H1 (cell line): ENCODE results near the gene DNER. TPM values are rescaled to one million over a fixed set of nuclear protein-coding genes. Genes with fewer than 3 reads are reported as not detected.

Source experiments
- CTCF ChIA-PET: fragments of 300-600 bp; sonication (Branson Sonifier 250); formaldehyde crosslinking; loops from one replicate; lab custom pipeline; 2021; ENCODE audit not compliant: partially characterized antibody; lab: Charles Lee
- POLR2A ChIA-PET: fragments of 300-600 bp; sonication (Branson Sonifier 250); formaldehyde crosslinking; loops from one replicate; lab custom pipeline; 2021; ENCODE audit warnings: inconsistent platforms; ENCODE audit not compliant: partially characterized antibody; lab: Charles Lee
- DNase-seq, 2 experiments: peaks; one replicate each; pipeline versions ENCODE4 v3.0.0 to v3.0.0-alpha.2; 2010 to 2022; ENCODE audit warnings: low spot score in 2 of 2, low read depth in 1 of 2, mixed read lengths in 1 of 2
- FAIRE-seq: peaks from 2 replicates; lab custom pipeline; 2011; peaks lifted over from hg19 to GRCh38; lab: Jason Lieb, UNC
- H2AFZ ChIP-seq: 2 replicates; pipeline ENCODE4 v1.8.1; 2012; ENCODE audit warnings: low read length, inconsistent platforms
- H2AK5ac ChIP-seq: 2 replicates; pipeline ENCODE4 v1.6.1; 2013; ENCODE audit warnings: low read depth, low read length
- H2BK120ac ChIP-seq: replicated peaks from 2 replicates; pipeline ENCODE3; 2013; ENCODE audit warnings: low read depth, low read length, inconsistent platforms
- H2BK12ac ChIP-seq: 2 replicates; pipeline ENCODE4 v1.6.1; 2013; ENCODE audit warnings: low read depth, low read length
- H2BK15ac ChIP-seq: 2 replicates; pipeline ENCODE4 v1.6.1; 2013; ENCODE audit warnings: low read length
- H2BK20ac ChIP-seq: 2 replicates; pipeline ENCODE4 v1.6.1; 2013; ENCODE audit warnings: low read length
- H2BK5ac ChIP-seq: 2 replicates; pipeline ENCODE4 v1.6.1; 2013; ENCODE audit warnings: low read depth, low read length
- H3K14ac ChIP-seq: 2 replicates; pipeline ENCODE4 v1.6.1; 2013; ENCODE audit warnings: inconsistent platforms; ENCODE audit not compliant: insufficient read length
- H3K18ac ChIP-seq: 2 replicates; pipeline ENCODE4 v1.6.1; 2013; ENCODE audit warnings: low read length; ENCODE audit errors: extremely low read depth
- H3K23ac ChIP-seq: 2 replicates; pipeline ENCODE4 v1.6.1; 2013; ENCODE audit warnings: inconsistent platforms; ENCODE audit not compliant: insufficient read length
- H3K23me2 ChIP-seq: 2 replicates; pipeline ENCODE4 v1.6.1; 2013; ENCODE audit warnings: low read depth, low read length
- H3K27ac ChIP-seq: 2 replicates; pipeline ENCODE4 v1.6.1; 2011; ENCODE audit warnings: low read depth, low read length, inconsistent platforms
- H3K27me3 ChIP-seq, 4 experiments: replicated peaks in 1 of 4; 1 replicate in 1 of 4; 2 replicates in 3 of 4; pipeline versions ENCODE4 v1.6.1 to v1.8.1; 2011 to 2013; ENCODE audit warnings: low read length in 3 of 4, mild to moderate bottlenecking in 3 of 4, inconsistent platforms in 2 of 4, mixed read lengths in 2 of 4, moderate library complexity in 1 of 4; ENCODE audit not compliant: control insufficient read depth in 3 of 4, insufficient read depth in 3 of 4; ENCODE audit errors: extremely low read depth in 1 of 4
- H3K36me3 ChIP-seq, 4 experiments: 2 replicates each; pipeline versions ENCODE4 v1.6.1 to v1.8.1; 2011 to 2013; ENCODE audit warnings: mild to moderate bottlenecking in 4 of 4, low read length in 3 of 4, moderate library complexity in 2 of 4, control low read depth in 1 of 4, inconsistent platforms in 1 of 4; ENCODE audit not compliant: insufficient read depth in 4 of 4, control insufficient read depth in 2 of 4
- H3K4ac ChIP-seq: replicated peaks from 2 replicates; pipeline ENCODE3; 2013; ENCODE audit warnings: low read length, low read depth, mixed read lengths, inconsistent platforms; ENCODE audit not compliant: insufficient read length
- H3K4me1 ChIP-seq, 4 experiments: replicated peaks in 1 of 4; 1 replicate in 1 of 4; 2 replicates in 3 of 4; pipeline versions ENCODE4 v1.6.1 to v1.8.1; 2011 to 2013; ENCODE audit warnings: low read length in 3 of 4, inconsistent platforms in 2 of 4, mixed read lengths in 1 of 4; ENCODE audit not compliant: insufficient read depth in 4 of 4, control insufficient read depth in 3 of 4
- H3K4me2 ChIP-seq, 2 experiments: 2 replicates each; pipeline versions ENCODE4 v1.6.1 to v1.8.1; 2011 to 2013; ENCODE audit warnings: low read depth in 2 of 2, low read length in 2 of 2, control low read depth in 1 of 2, inconsistent platforms in 1 of 2, mild to moderate bottlenecking in 1 of 2; ENCODE audit not compliant: insufficient read depth in 1 of 2
- H3K4me3 ChIP-seq, 4 experiments: fragments of 200-600, 300-600 bp in 1 of 4; sonication (generic), shearing (Covaris generic), sonication (Bioruptor Twin) in 1 of 4; 2 replicates each; pipeline versions ENCODE4 v1.5.1 to v1.8.1; 2011 to 2016; ENCODE audit warnings: low read length in 4 of 4, low read depth in 3 of 4, control low read depth in 2 of 4, inconsistent platforms in 2 of 4, mild to moderate bottlenecking in 2 of 4, mixed read lengths in 1 of 4, moderate library complexity in 1 of 4; ENCODE audit not compliant: insufficient read depth in 2 of 4; ENCODE audit errors: extremely low read depth in 1 of 4
- H3K56ac ChIP-seq: replicated peaks from 2 replicates; pipeline ENCODE3; 2013; ENCODE audit warnings: low read depth, mild to moderate bottlenecking, mixed read lengths, low read length, inconsistent platforms; ENCODE audit not compliant: insufficient read length
- H3K79me1 ChIP-seq: 2 replicates; pipeline ENCODE4 v1.6.1; 2013; ENCODE audit warnings: low read depth, low read length, control low read depth
- H3K79me2 ChIP-seq, 2 experiments: 2 replicates each; pipeline versions ENCODE4 v1.6.1 to v1.8.1; 2012 to 2013; ENCODE audit warnings: low read length in 2 of 2, mild to moderate bottlenecking in 2 of 2, inconsistent platforms in 1 of 2; ENCODE audit not compliant: insufficient read depth in 2 of 2, control insufficient read depth in 1 of 2
- H3K9ac ChIP-seq, 4 experiments: replicated peaks in 1 of 4; 1 replicate in 1 of 4; 2 replicates in 3 of 4; pipeline versions ENCODE4 v1.6.1 to v1.8.1; 2011 to 2013; ENCODE audit warnings: low read depth in 3 of 4, low read length in 3 of 4, control low read depth in 2 of 4, mild to moderate bottlenecking in 2 of 4, moderate library complexity in 2 of 4, inconsistent platforms in 1 of 4; ENCODE audit errors: extremely low read depth in 1 of 4
- H3K9me3 ChIP-seq, 2 experiments: 2 replicates each; pipeline versions ENCODE4 v1.6.1 to v1.8.1; 2012 to 2013; ENCODE audit warnings: mild to moderate bottlenecking in 2 of 2, moderate library complexity in 2 of 2, control low read depth in 1 of 2, inconsistent platforms in 1 of 2, low read depth in 1 of 2, low read length in 1 of 2, mixed read lengths in 1 of 2; ENCODE audit not compliant: insufficient read depth in 2 of 2
- H4K20me1 ChIP-seq, 2 experiments: replicated peaks in 1 of 2; 2 replicates each; pipeline versions ENCODE3 to v1.8.1; 2011 to 2013; ENCODE audit warnings: inconsistent platforms in 2 of 2, low read length in 2 of 2, mild to moderate bottlenecking in 1 of 2; ENCODE audit not compliant: insufficient read depth in 2 of 2, control insufficient read depth in 1 of 2
- H4K5ac ChIP-seq: 2 replicates; pipeline ENCODE4 v1.6.1; 2013; ENCODE audit warnings: low read length, low read depth, mixed read lengths, inconsistent platforms; ENCODE audit not compliant: insufficient read length
- H4K8ac ChIP-seq: 2 replicates; pipeline ENCODE4 v1.8.0; 2013; ENCODE audit warnings: mild to moderate bottlenecking, moderate library complexity, low read length, inconsistent platforms; ENCODE audit not compliant: insufficient read depth; ENCODE audit errors: extremely low read depth
- H4K91ac ChIP-seq: replicated peaks from 2 replicates; pipeline ENCODE3; 2013; ENCODE audit warnings: low read length, mixed read lengths, inconsistent platforms; ENCODE audit not compliant: insufficient read length
- BCL11A ChIP-seq, 2 experiments: IDR thresholded peaks; one replicate each; pipeline ENCODE4 v1.6.1; 2011; ENCODE audit warnings: low read depth in 2 of 2, low read length in 2 of 2, mild to moderate bottlenecking in 2 of 2
- CBX5 ChIP-seq: fragments of 300-800, 300-1000 bp; sonication (generic); IDR thresholded peaks from 2 replicates; pipeline ENCODE4 v1.7.1; 2016; ENCODE audit warnings: antibody characterized with exemption, low read length, low read depth
- CHD1 ChIP-seq: IDR thresholded peaks from 2 replicates; pipeline ENCODE4 v1.6.1; 2012; ENCODE audit warnings: low read depth, low read length, improper control_type of control experiment
- HDAC6 ChIP-seq: IDR thresholded peaks from one replicate; pipeline ENCODE4 v1.7.1; 2012; ENCODE audit warnings: low read depth, mild to moderate bottlenecking, inconsistent platforms, low read length, moderate library complexity
- JUND ChIP-seq: IDR thresholded peaks from 2 replicates; pipeline ENCODE4 v1.6.1; 2011; ENCODE audit warnings: mild to moderate bottlenecking, improper control_type of control experiment, low read length
- KDM1A ChIP-seq: fragments of 200-600, 300-600 bp; sonication (generic); IDR thresholded peaks from 2 replicates; pipeline ENCODE4 v1.7.1; 2016; ENCODE audit warnings: mild to moderate bottlenecking, low read length, borderline replicate concordance
- POLR2AphosphoS5 ChIP-seq: IDR thresholded peaks from 2 replicates; pipeline ENCODE4 v1.6.1; 2011; ENCODE audit warnings: low read depth, low read length
- POU5F1 ChIP-seq: IDR thresholded peaks from 2 replicates; pipeline ENCODE4 v1.6.1; 2011; ENCODE audit warnings: low read depth, mild to moderate bottlenecking, low read length, moderate library complexity
- RAD21 ChIP-seq, 2 experiments: IDR thresholded peaks in 1 of 2; conservative IDR thresholded peaks in 1 of 2; 2 replicates each; pipeline ENCODE4 v1.6.1; 2011; ENCODE audit warnings: low read depth in 2 of 2, low read length in 2 of 2, improper control_type of control experiment in 1 of 2, inconsistent platforms in 1 of 2, mild to moderate bottlenecking in 1 of 2, moderate library complexity in 1 of 2
- SP1 ChIP-seq: IDR thresholded peaks from 2 replicates; pipeline ENCODE4 v1.6.1; 2011; ENCODE audit warnings: low read depth, low read length
- SP2 ChIP-seq: IDR thresholded peaks from 2 replicates; pipeline ENCODE4 v1.6.1; 2012; ENCODE audit warnings: mild to moderate bottlenecking, low read length, inconsistent platforms
- TAF1 ChIP-seq: IDR thresholded peaks from 2 replicates; pipeline ENCODE4 v1.6.1; 2011; ENCODE audit warnings: mild to moderate bottlenecking, low read depth, low read length
- WGBS, 2 experiments: shearing (Covaris generic) in 1 of 2; methylation state at CpG; one replicate each; pipeline versions ENCODE4 v1.1.6 to v1.1.7; 2013 to 2015; ENCODE audit warnings: low lambda C conversion rate in 2 of 2, mixed read lengths in 2 of 2, inconsistent platforms in 1 of 2, low coverage in 1 of 2, missing lambda C conversion rate in 1 of 2; ENCODE audit not compliant: insufficient replicate concordance in 2 of 2, insufficient coverage in 1 of 2, insufficient read length in 1 of 2; ENCODE audit errors: extremely low coverage in 1 of 2, missing lambda C conversion rate in 1 of 2; 5-methylcytosine and 5-hydroxymethylcytosine counted together
- polyA plus RNA-seq, 7 experiments: library from polyadenylated mRNA; depleted of rRNA in 3 of 7; stranded (reverse) in 5 of 7; unstranded in 2 of 7; fragments of >200 nt in 5 of 7; fragments of 200-250 nt in 2 of 7; gene quantifications; 1 replicate in 5 of 7; 2 replicates in 1 of 7; 4 replicates in 1 of 7; pipeline versions ENCODE4 v1.2.1 to v1.2.3, GENCODE V29; 2011 to 2013; ENCODE audit warnings: missing spikeins in 2 of 7, mixed read lengths in 2 of 7
- total RNA-seq: library from RNA; stranded (reverse); fragmentation: NEBNext Ultra II Directional; extraction: Animal tissue kit (Norgen Biotek cat#: 25700); gene quantifications from 2 replicates; pipeline ENCODE4 v1.2.1, GENCODE V29; 2021
- TF ChIP-seq, protein P1 (sequence below): IDR thresholded peaks from 2 replicates; pipeline ENCODE4 v1.6.1; 2011; ENCODE audit warnings: low read length, improper control_type of control experiment
- TF ChIP-seq, protein P2 (sequence below): IDR thresholded peaks from 2 replicates; pipeline ENCODE4 v1.6.1; 2011; ENCODE audit warnings: low read depth, mild to moderate bottlenecking, low read length; ENCODE audit not compliant: insufficient read depth

The DNER gene
- total and polyA plus RNA-seq, 2 of the 8 experiments (the other 6 are each of a cell fraction or from before 2014, with no cell fraction given) = 6.8 to 16.3 TPM

DNA sequence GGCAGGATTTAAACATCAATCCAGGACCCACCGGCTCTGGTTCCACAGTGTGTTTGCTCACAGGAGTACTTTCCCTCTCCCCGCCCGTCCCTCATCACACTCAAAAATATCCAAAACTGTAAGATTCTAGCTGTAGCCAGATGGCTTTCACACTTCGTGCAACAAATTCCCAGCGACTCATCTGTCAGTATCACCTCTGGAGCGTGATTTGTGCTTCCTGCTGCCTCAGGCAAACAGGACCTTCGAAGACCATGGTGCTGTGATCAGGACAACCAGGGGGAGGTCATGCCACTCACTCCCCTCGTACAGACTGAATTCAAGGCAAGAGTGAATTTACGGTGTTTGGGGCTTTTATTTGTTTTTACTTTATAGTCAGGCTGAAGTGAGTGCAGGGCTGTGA, 288.8 kb downstream of the DNER start:
- Histone ChIP-seq H4K20me1 (no peaks in the 10 kb centered on the region), H3K56ac (no peak overlapping the region), H2BK120ac (no peak overlapping the region), H3K4me2 (no peak overlapping the region), H3K23ac (no peak overlapping the region), H2BK15ac (no peak overlapping the region), H2BK20ac (no peak overlapping the region), H3K27ac (no peak overlapping the region), H3K4me1 (no peaks in the 10 kb centered on the region), H4K5ac (no peak overlapping the region), H4K91ac (no peak overlapping the region), H3K36me3 (no peaks in the 10 kb centered on the region), H3K18ac (no peak overlapping the region), H3K14ac (no peak overlapping the region), H3K9me3 (no peaks in the 10 kb centered on the region), H2AFZ (no peak overlapping the region), H3K79me1 (no peaks in the 10 kb centered on the region), H3K23me2 (no peaks in the 10 kb centered on the region), H2BK5ac (no peak overlapping the region), H3K27me3 (no peaks in the 10 kb centered on the region), H3K4me3 (no peak overlapping the region), H2AK5ac (no peak overlapping the region), H3K79me2 (no peaks in the 10 kb centered on the region), H3K4ac (no peak overlapping the region), H3K9ac (no peak overlapping the region), H2BK12ac (0 out of 2 replicates have a peak overlapping the region, but pooled peaks have one; percentile 39), H4K8ac (no peak overlapping the region)
- FAIRE-seq = no peak
- ChIA-PET CTCF (interaction anchor here (1.2 kb wide), 1 partner anchor 161 kb away, joined by 4 read pairs; no protein-coding TSS in a partner anchor), POLR2A (no interaction called here)
- no peak for DNase-seq
- 80% methylated on average over 9 of the region's 9 CpGs; no CpG with 5 or more reads in 1 of the 2 experiments for WGBS, 2 experiments
- TF ChIP-seq KDM1A (no peak), TAF1 (no peak), POU5F1 (no peak), POLR2AphosphoS5 (no peak), RAD21 (IDR thresholded peaks at IDR 0.05 in 1 of 2, conservative IDR thresholded peaks at IDR 0.05 in 1 of 2; ENCODE audit: low read depth in 2 of 2, low read length in 2 of 2) (no peak), SP1 (no peak), CBX5 (no peak), BCL11A (IDR thresholded peaks at IDR 0.05; ENCODE audit: low read depth in 2 of 2, low read length in 2 of 2) (no peak), HDAC6 (no peak), JUND (no peak), SP2 (no peak), CHD1 (no peak)
- TF ChIP-seq, protein P1, sequence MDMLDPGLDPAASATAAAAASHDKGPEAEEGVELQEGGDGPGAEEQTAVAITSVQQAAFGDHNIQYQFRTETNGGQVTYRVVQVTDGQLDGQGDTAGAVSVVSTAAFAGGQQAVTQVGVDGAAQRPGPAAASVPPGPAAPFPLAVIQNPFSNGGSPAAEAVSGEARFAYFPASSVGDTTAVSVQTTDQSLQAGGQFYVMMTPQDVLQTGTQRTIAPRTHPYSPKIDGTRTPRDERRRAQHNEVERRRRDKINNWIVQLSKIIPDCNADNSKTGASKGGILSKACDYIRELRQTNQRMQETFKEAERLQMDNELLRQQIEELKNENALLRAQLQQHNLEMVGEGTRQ = no peak
- TF ChIP-seq, protein P2, sequence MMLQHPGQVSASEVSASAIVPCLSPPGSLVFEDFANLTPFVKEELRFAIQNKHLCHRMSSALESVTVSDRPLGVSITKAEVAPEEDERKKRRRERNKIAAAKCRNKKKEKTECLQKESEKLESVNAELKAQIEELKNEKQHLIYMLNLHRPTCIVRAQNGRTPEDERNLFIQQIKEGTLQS = no peak
